GM12892 (cell line): ENCODE results near the gene AGO3.

ENCODE experiments used
- POLR2A ChIP-seq: IDR thresholded peaks from 2 replicates; pipeline ENCODE4 v1.6.1; 2011; ENCODE audit warnings: low read depth, low read length, control low read depth
- POLR2AphosphoS5 ChIP-seq: IDR thresholded peaks from 2 replicates; pipeline ENCODE4 v1.6.1; 2011; ENCODE audit warnings: low read depth, low read length, control low read depth
- TAF1 ChIP-seq: IDR thresholded peaks from 2 replicates; pipeline ENCODE4 v1.6.1; 2011; ENCODE audit warnings: low read depth, mild to moderate bottlenecking, control low read depth, low read length, borderline replicate concordance

DNA sequence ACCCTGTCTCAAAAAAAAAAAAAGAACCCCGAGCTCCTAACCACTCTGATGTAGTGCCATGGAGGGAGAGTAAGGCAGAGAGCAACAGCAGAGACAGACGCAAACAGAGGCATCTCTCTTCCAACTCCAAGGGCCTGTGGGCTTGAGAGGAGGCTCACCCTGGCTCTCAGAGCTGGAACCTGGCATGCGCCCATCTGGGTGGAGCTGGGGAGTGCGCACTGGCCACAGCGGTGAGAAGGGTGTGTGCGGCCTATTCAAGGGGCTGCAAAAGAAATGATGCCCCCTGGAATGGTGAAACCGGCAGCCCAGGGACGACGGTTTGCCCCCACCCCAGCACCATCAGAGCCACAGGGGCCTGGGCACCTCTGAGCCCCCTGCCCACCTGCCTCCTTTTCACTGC lies 176.5 kb downstream of the AGO3 start:
- TF ChIP-seq POLR2AphosphoS5 (no peak), POLR2A (no peak), TAF1 (no peak)
